HL-60 (cell line): ENCODE data around the gene RHOB.
"Not testable (repeated sequence)": the region's sequence is repeated elsewhere in the genome, so short reads cannot be mapped to it uniquely, and the experiment has no call there.

Source experiments
- DNase-seq, 2 experiments: peaks; one replicate each; pipeline ENCODE4 v3.0.0-alpha.2; 2010 to 2020; ENCODE audit warnings: low read depth in 1 of 2, low spot score in 1 of 2
- H3K27ac ChIP-seq: fragments of 250-450 bp; sonication (Bioruptor Pico); replicated peaks from 2 replicates; pipeline ENCODE4 v1.5.1; 2020; ENCODE audit warnings: mild to moderate bottlenecking, moderate library complexity
- H3K27me3 ChIP-seq: fragments of 250-450 bp; sonication (Bioruptor Pico); 2 replicates; pipeline ENCODE4 v1.5.1; 2021; ENCODE audit warnings: mild to moderate bottlenecking, moderate library complexity; ENCODE audit not compliant: insufficient read depth, poor library complexity, severe bottlenecking
- H3K4me3 ChIP-seq: replicated peaks from 2 replicates; pipeline ENCODE4 v1.5.1; 2011; ENCODE audit warnings: mild to moderate bottlenecking, control low read depth, low read length; ENCODE audit not compliant: insufficient read depth
- CTCF ChIP-seq: IDR thresholded peaks from one replicate; pipeline ENCODE4 v1.5.1; 2011; ENCODE audit warnings: low read length, control low read depth, inconsistent platforms; ENCODE audit not compliant: insufficient read depth
- GABPA ChIP-seq: IDR thresholded peaks from 2 replicates; pipeline ENCODE4 v1.6.1; 2012; ENCODE audit warnings: low read depth
- POLR2AphosphoS5 ChIP-seq: IDR thresholded peaks from 2 replicates; pipeline ENCODE4 v1.6.1; 2012; ENCODE audit warnings: low read depth
- REST ChIP-seq: IDR thresholded peaks from 2 replicates; pipeline ENCODE4 v1.6.1; 2012; ENCODE audit warnings: low read depth; ENCODE audit not compliant: insufficient replicate concordance
- SPI1 ChIP-seq: IDR thresholded peaks from 2 replicates; pipeline ENCODE4 v1.6.1; 2012; ENCODE audit warnings: low read depth, mild to moderate bottlenecking, borderline replicate concordance

RHOB gene

GRCh38 chr2:20411361-20411894 lies 35.4 kb upstream of the RHOB start:
- H3K27ac ChIP-seq = no peak overlapping the region
- DNase-seq = peak; percentile 28 to 81
- H3K4me3 ChIP-seq = no peak overlapping the region
- peaks cover 2% of the 10 kb centered on the region for H3K27me3 ChIP-seq
- TF ChIP-seq CTCF = peak; percentile 86
- TF ChIP-seq REST = no peak

- no peak overlapping the region for H3K4me3 ChIP-seq
- no peak overlapping the region for H3K27ac ChIP-seq
- TF ChIP-seq REST (no peak), GABPA (no peak), CTCF (no peak), SPI1 (no peak), POLR2AphosphoS5 (no peak)
- peaks cover 2% of the 10 kb centered on the region for H3K27me3 ChIP-seq
- no peak for DNase-seq
Measured at GRCh38 chr2:20414806-20415205, 32.1 kb upstream of the RHOB start.

GRCh38 chr2:20415511-20415918 lies 31.4 kb upstream of the RHOB start:
- Histone ChIP-seq H3K27me3 (peaks cover 2% of the 10 kb centered on the region), H3K4me3 (no peak overlapping the region), H3K27ac (no peak overlapping the region)
- no peak for DNase-seq
- TF ChIP-seq GABPA (no peak), CTCF (no peak)

- TF ChIP-seq SPI1 (no peak), GABPA (no peak), CTCF (no peak), POLR2AphosphoS5 (no peak), REST (no peak)
- Histone ChIP-seq H3K27ac (no peak overlapping the region), H3K27me3 (peaks cover 2% of the 10 kb centered on the region), H3K4me3 (no peak overlapping the region)
- DNase-seq = no peak
Measured at GRCh38 chr2:20416723-20417122, 30.2 kb upstream of the RHOB start.

GRCh38 chr2:20417230-20417821 lies 29.5 kb upstream of the RHOB start:
- H3K27me3 ChIP-seq, H3K4me3 ChIP-seq, DNase-seq, H3K27ac ChIP-seq: not testable (repeated sequence)
